CD4-positive, alpha-beta T cell treated with Interleukin-4 for 4 hours (primary cell): Measurements from ENCODE around the gene STMN1.

Experiments used
- DNase-seq: peaks from one replicate; pipeline ENCODE4 v3.0.0-alpha.2; 2020

STMN1 gene

GRCh38 chr1:25918615-25919014 lies 12.4 kb upstream of the STMN1 start:
- DNase-seq = no peak

GRCh38 chr1:25917996-25918395 lies 11.8 kb upstream of the STMN1 start:
- DNase-seq = no peak

GRCh38 chr1:25916460-25916859 lies 10.2 kb upstream of the STMN1 start:
- DNase-seq = no peak

- DNase-seq = no peak
Observed at GRCh38 chr1:25914074-25914995, 8.1 kb upstream of the STMN1 start.

- DNase-seq = no peak
Observed at GRCh38 chr1:25913206-25913605, 7.0 kb upstream of the STMN1 start.

GRCh38 chr1:25912076-25912831 lies 6.0 kb upstream of the STMN1 start:
- no peak for DNase-seq

GRCh38 chr1:25911162-25911561 lies 4.9 kb upstream of the STMN1 start:
- no peak for DNase-seq

GRCh38 chr1:25909040-25909439 lies 2.8 kb upstream of the STMN1 start:
- DNase-seq = no peak

GRCh38 chr1:25908161-25908560 lies 1.9 kb upstream of the STMN1 start:
- no peak for DNase-seq

GRCh38 chr1:25907601-25908000 lies 1.4 kb upstream of the STMN1 start:
- DNase-seq = no peak

- DNase-seq = no peak
Observed at GRCh38 chr1:25906644-25907300, 553 bp upstream of the STMN1 start.

GRCh38 chr1:25904943-25905679 lies 1.1 kb downstream of the STMN1 start:
- peak; percentile 88 for DNase-seq

GRCh38 chr1:25903986-25904385 lies 2.2 kb downstream of the STMN1 start:
- DNase-seq = no peak

- no peak for DNase-seq
Observed at GRCh38 chr1:25902462-25902861, 3.8 kb downstream of the STMN1 start.

GRCh38 chr1:25900219-25900618 lies 6.0 kb downstream of the STMN1 start:
- no peak for DNase-seq

GRCh38 chr1:25899792-25900191 lies 6.4 kb downstream of the STMN1 start:
- no peak for DNase-seq

- DNase-seq = no peak
Observed at GRCh38 chr1:25898223-25899015, 7.8 kb downstream of the STMN1 start.

- DNase-seq = no peak
Observed at GRCh38 chr1:25897754-25898153, 8.5 kb downstream of the STMN1 start.

- DNase-seq = no peak
Observed at GRCh38 chr1:25896266-25896665, 10.0 kb downstream of the STMN1 start.

- peak; percentile 91 for DNase-seq
Observed at GRCh38 chr1:25895365-25895990, 10.7 kb downstream of the STMN1 start.

GRCh38 chr1:25893116-25893515 lies 13.1 kb downstream of the STMN1 start:
- DNase-seq = no peak
